ENCODE data around the gene TMED1.
"Not testable (repeated sequence)": the region's sequence is repeated elsewhere in the genome, so short reads cannot be mapped to it uniquely, and the experiment has no call there.

TMED1 gene

GRCh38 chr19:10881403-10882107, 45.5 kb upstream of the TMED1 start:
- H3K27ac ChIP-seq (ENCODE audit: poor library complexity, severe bottlenecking), result no peak overlapping the region

GRCh38 chr19:10878253-10878652, 42.2 kb upstream of the TMED1 start:
- Histone ChIP-seq H3K27ac (ENCODE audit: poor library complexity, severe bottlenecking) (peak overlapping the region; percentile 0), H3K9me3 (ENCODE audit: severe bottlenecking) (no peaks in the 10 kb centered on the region), H3K4me3 (ENCODE audit: severe bottlenecking) (no peak overlapping the region), H3K27me3 (ENCODE audit: insufficient read depth, poor library complexity, severe bottlenecking) (no peaks in the 10 kb centered on the region), H3K4me1 (ENCODE audit: insufficient read depth, poor library complexity, severe bottlenecking) (peaks cover 6% of the 10 kb centered on the region), H3K36me3 (ENCODE audit: low read depth) (peaks cover 4% of the 10 kb centered on the region; the same call in 1 of the 2 replicates)
- no peak for ATAC-seq (ENCODE audit: low read depth)
- no peak for DNase-seq (ENCODE audit: low spot score)
- TF ChIP-seq CTCF (IDR thresholded peaks at IDR 0.05; ENCODE audit: poor library complexity, severe bottlenecking), result no peak

More at GRCh38 chr19:10881403-10882107, 45.5 kb upstream of the TMED1 start:
- Histone ChIP-seq H3K9me3 (ENCODE audit: severe bottlenecking) (no peaks in the 10 kb centered on the region), H3K27me3 (ENCODE audit: insufficient read depth, poor library complexity, severe bottlenecking) (no peaks in the 10 kb centered on the region), H3K4me3 (ENCODE audit: severe bottlenecking) (no peak overlapping the region), H3K36me3 (ENCODE audit: low read depth) (no peaks in the 10 kb centered on the region), H3K4me1 (ENCODE audit: insufficient read depth, poor library complexity, severe bottlenecking) (peaks cover 6% of the 10 kb centered on the region)
- TF ChIP-seq CTCF (IDR thresholded peaks at IDR 0.05; ENCODE audit: poor library complexity, severe bottlenecking), result no peak
- ATAC-seq (ENCODE audit: low read depth), result no peak
- no peak for DNase-seq (ENCODE audit: low spot score)

- H3K9me3 ChIP-seq (ENCODE audit: severe bottlenecking); H3K4me3 ChIP-seq (ENCODE audit: severe bottlenecking); H3K4me1 ChIP-seq (ENCODE audit: insufficient read depth, poor library complexity, severe bottlenecking); H3K27me3 ChIP-seq (ENCODE audit: insufficient read depth, poor library complexity, severe bottlenecking); ATAC-seq (ENCODE audit: low read depth); H3K36me3 ChIP-seq (ENCODE audit: low read depth); DNase-seq (ENCODE audit: low spot score): not testable (repeated sequence)
- peak overlapping the region; percentile 0 for H3K27ac ChIP-seq (ENCODE audit: poor library complexity, severe bottlenecking)
Observed at GRCh38 chr19:10877608-10878007, 41.6 kb upstream of the TMED1 start.

- no peak for ATAC-seq (ENCODE audit: low read depth)
- H3K36me3 ChIP-seq (ENCODE audit: low read depth), result peaks cover 4% of the 10 kb centered on the region; the same call in 1 of the 2 replicates
- TF ChIP-seq CTCF (IDR thresholded peaks at IDR 0.05; ENCODE audit: poor library complexity, severe bottlenecking), result no peak
- no peak for DNase-seq (ENCODE audit: low spot score)
- no peaks in the 10 kb centered on the region for H3K9me3 ChIP-seq (ENCODE audit: severe bottlenecking)
- H3K27ac ChIP-seq (ENCODE audit: poor library complexity, severe bottlenecking), result no peak overlapping the region
- peaks cover 10% of the 10 kb centered on the region for H3K4me1 ChIP-seq (ENCODE audit: insufficient read depth, poor library complexity, severe bottlenecking)
- H3K27me3 ChIP-seq (ENCODE audit: insufficient read depth, poor library complexity, severe bottlenecking), result no peaks in the 10 kb centered on the region
- no peak overlapping the region for H3K4me3 ChIP-seq (ENCODE audit: severe bottlenecking)
Observed at GRCh38 chr19:10876459-10877240, 40.6 kb upstream of the TMED1 start.

GRCh38 chr19:10874024-10874423, 38.0 kb upstream of the TMED1 start:
- Histone ChIP-seq H3K27ac (ENCODE audit: poor library complexity, severe bottlenecking) (no peak overlapping the region), H3K4me3 (ENCODE audit: severe bottlenecking) (no peak overlapping the region), H3K27me3 (ENCODE audit: insufficient read depth, poor library complexity, severe bottlenecking) (no peaks in the 10 kb centered on the region), H3K4me1 (ENCODE audit: insufficient read depth, poor library complexity, severe bottlenecking) (peaks cover 8% of the 10 kb centered on the region), H3K9me3 (ENCODE audit: severe bottlenecking) (no peaks in the 10 kb centered on the region), H3K36me3 (ENCODE audit: low read depth) (peaks cover 4% of the 10 kb centered on the region; the same call in 1 of the 2 replicates)
- TF ChIP-seq CTCF (IDR thresholded peaks at IDR 0.05; ENCODE audit: poor library complexity, severe bottlenecking), result no peak
- DNase-seq (ENCODE audit: low spot score) (no peak), ATAC-seq (ENCODE audit: low read depth) (no peak)

Measured in RWPE2 (cell line).